Neural crest cell (in vitro differentiated cells): ENCODE data around the gene PCSK5. TPM values are rescaled to one million over a fixed set of nuclear protein-coding genes. Genes with fewer than 3 reads are reported as not detected.

Experiments used
- DNase-seq: peaks from one replicate; pipeline ENCODE4 v3.0.0; 2021; ENCODE audit warnings: low read depth, mixed read lengths, low spot score
- H3K27ac Mint-ChIP-seq: one replicate; pipeline ENCODE4 v1.8.0; 2021; ENCODE audit warnings: mild to moderate bottlenecking, mixed read lengths; ENCODE audit not compliant: unreplicated experiment
- H3K27me3 Mint-ChIP-seq: 2 replicates; pipeline ENCODE4 v1.8.0; 2021; ENCODE audit warnings: low read depth, mild to moderate bottlenecking, mixed read lengths
- H3K36me3 Mint-ChIP-seq: 2 replicates; pipeline ENCODE4 v1.8.0; 2021; ENCODE audit warnings: low read depth, mild to moderate bottlenecking, mixed read lengths
- H3K4me1 Mint-ChIP-seq: 2 replicates; pipeline ENCODE4 v1.8.0; 2021; ENCODE audit warnings: mixed read lengths
- H3K4me3 Mint-ChIP-seq: one replicate; pipeline ENCODE4 v1.8.0; 2021; ENCODE audit warnings: mild to moderate bottlenecking, mixed read lengths
- H3K9me3 Mint-ChIP-seq: 2 replicates; pipeline ENCODE4 v1.8.0; 2021; ENCODE audit warnings: mixed read lengths
- CTCF ChIP-seq: fragments of 200-600 bp; sonication (generic); conservative IDR thresholded peaks from 2 replicates; pipeline ENCODE4 v1.5.0; 2021; ENCODE audit warnings: antibody characterized with exemption, mild to moderate bottlenecking
- total RNA-seq: library from RNA; stranded (reverse); gene quantifications from 2 replicates; pipeline ENCODE4 v1.2.1, GENCODE V29; 2021

Gene PCSK5
- total RNA-seq, 1 donor from 2014 or later = 3.1 TPM

- H3K4me3 Mint-ChIP-seq = no peak overlapping the region
- no peak for TF ChIP-seq CTCF
- no peaks in the 10 kb centered on the region for H3K9me3 Mint-ChIP-seq
- no peaks in the 10 kb centered on the region for H3K27me3 Mint-ChIP-seq
- no peak for DNase-seq
- no peaks in the 10 kb centered on the region for H3K4me1 Mint-ChIP-seq
- no peaks in the 10 kb centered on the region for H3K36me3 Mint-ChIP-seq
- H3K27ac Mint-ChIP-seq = no peak overlapping the region
Measured at GRCh38 chr9:76092572-76092971, 202.1 kb downstream of the PCSK5 start.

DNA sequence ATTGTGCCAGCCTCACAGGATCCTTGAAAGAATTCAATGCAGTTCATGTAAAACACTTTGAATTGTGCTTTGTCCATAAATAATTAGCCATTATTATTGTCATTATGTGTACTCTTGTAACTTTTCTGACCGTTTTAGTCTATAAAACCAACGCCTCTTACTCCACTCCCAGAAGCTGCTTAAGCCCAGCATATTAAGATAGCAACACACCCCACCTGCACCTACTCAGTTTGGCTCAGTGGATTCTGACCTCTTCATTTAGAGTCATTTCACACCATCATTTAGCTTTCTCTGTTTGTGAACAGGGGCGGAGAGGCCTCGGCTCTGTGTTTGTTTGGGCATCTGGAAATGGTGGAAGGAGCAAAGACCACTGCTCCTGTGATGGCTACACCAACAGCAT lies 205.1 kb downstream of the PCSK5 start:
- no peaks in the 10 kb centered on the region for H3K9me3 Mint-ChIP-seq
- H3K4me1 Mint-ChIP-seq = peaks cover 4% of the 10 kb centered on the region
- H3K27ac Mint-ChIP-seq = no peak overlapping the region
- no peaks in the 10 kb centered on the region for H3K27me3 Mint-ChIP-seq
- no peak overlapping the region for H3K4me3 Mint-ChIP-seq
- no peaks in the 10 kb centered on the region for H3K36me3 Mint-ChIP-seq
- no peak for DNase-seq
- no peak for TF ChIP-seq CTCF

GRCh38 chr9:76099516-76099915 lies 209.0 kb downstream of the PCSK5 start:
- DNase-seq = no peak
- no peak overlapping the region for H3K4me3 Mint-ChIP-seq
- H3K27me3 Mint-ChIP-seq = no peaks in the 10 kb centered on the region
- no peaks in the 10 kb centered on the region for H3K36me3 Mint-ChIP-seq
- H3K9me3 Mint-ChIP-seq = no peaks in the 10 kb centered on the region
- peaks cover 8% of the 10 kb centered on the region for H3K4me1 Mint-ChIP-seq
- H3K27ac Mint-ChIP-seq = no peak overlapping the region
- TF ChIP-seq CTCF = no peak

GRCh38 chr9:76101075-76101474 lies 210.6 kb downstream of the PCSK5 start:
- Mint-ChIP-seq H3K4me1 (peaks cover 8% of the 10 kb centered on the region), H3K36me3 (no peaks in the 10 kb centered on the region), H3K27me3 (no peaks in the 10 kb centered on the region), H3K27ac (no peak overlapping the region), H3K4me3 (no peak overlapping the region), H3K9me3 (no peaks in the 10 kb centered on the region)
- TF ChIP-seq CTCF = no peak
- no peak for DNase-seq

- TF ChIP-seq CTCF = no peak
- H3K4me3 Mint-ChIP-seq = no peak overlapping the region
- no peak overlapping the region for H3K27ac Mint-ChIP-seq
- H3K9me3 Mint-ChIP-seq = no peaks in the 10 kb centered on the region
- no peaks in the 10 kb centered on the region for H3K27me3 Mint-ChIP-seq
- no peak for DNase-seq
- H3K36me3 Mint-ChIP-seq = no peaks in the 10 kb centered on the region
- peaks cover 8% of the 10 kb centered on the region for H3K4me1 Mint-ChIP-seq
Measured at GRCh38 chr9:76101491-76101890, 211.0 kb downstream of the PCSK5 start.

- no peak for TF ChIP-seq CTCF
- Mint-ChIP-seq H3K9me3 (no peaks in the 10 kb centered on the region), H3K4me3 (no peak overlapping the region)
Measured at GRCh38 chr9:76101947-76102346, 211.5 kb downstream of the PCSK5 start.

More at GRCh38 chr9:76101947-76102346, 211.5 kb downstream of the PCSK5 start:
- peaks cover 8% of the 10 kb centered on the region for H3K4me1 Mint-ChIP-seq
- H3K27ac Mint-ChIP-seq = no peak overlapping the region
- no peaks in the 10 kb centered on the region for H3K27me3 Mint-ChIP-seq
- DNase-seq = no peak
- no peaks in the 10 kb centered on the region for H3K36me3 Mint-ChIP-seq
